SK-N-MC (cell line): ENCODE results near the gene GPRC5C.
"Not testable (repeated sequence)": the region's sequence is repeated elsewhere in the genome, so short reads cannot be mapped to it uniquely, and the experiment has no call there.

Experiments
- DNase-seq: peaks from one replicate; pipeline ENCODE4 v3.0.0-alpha.2; 2011; ENCODE audit warnings: low read depth, low spot score
- H3K27ac ChIP-seq: fragments of 200-600 bp; sonication (generic); 2 replicates; pipeline ENCODE4 v1.5.1; 2016; ENCODE audit warnings: mixed run types
- H3K36me3 ChIP-seq: fragments of 200-600 bp; sonication (generic); 2 replicates; pipeline ENCODE4 v1.6.1; 2017; ENCODE audit warnings: antibody characterized with exemption, low read length, mixed read lengths; ENCODE audit not compliant: insufficient read depth
- H3K4me3 ChIP-seq: fragments of 200-600 bp; sonication (generic); 2 replicates; pipeline ENCODE4 v1.5.1; 2016
- H3K9ac ChIP-seq: fragments of 200-600 bp; sonication (generic); 2 replicates; pipeline ENCODE4 v1.8.0; 2017; ENCODE audit warnings: mixed run types, mixed read lengths; ENCODE audit not compliant: insufficient read length
- H3K9me3 ChIP-seq: fragments of 200-600 bp; sonication (generic); 2 replicates; pipeline ENCODE4 v1.6.1; 2017; ENCODE audit warnings: low read depth, mild to moderate bottlenecking, antibody characterized with exemption, low read length, moderate library complexity, mixed read lengths
- EZH2 ChIP-seq: fragments of 200-600 bp; sonication (generic); IDR thresholded peaks from one replicate; pipeline ENCODE4 v1.6.1; 2017; ENCODE audit warnings: antibody characterized with exemption
- FOXP2 ChIP-seq: optimal IDR thresholded peaks from 2 replicates; pipeline ENCODE3; 2011; ENCODE audit warnings: mild to moderate bottlenecking, moderate library complexity; ENCODE audit not compliant: insufficient read depth; ENCODE audit errors: extremely low read length, control extremely low read depth
- POLR2AphosphoS5 ChIP-seq: IDR thresholded peaks from 2 replicates; pipeline ENCODE4 v1.6.1; 2012; ENCODE audit warnings: mild to moderate bottlenecking, low read depth, low read length, borderline replicate concordance

The GPRC5C gene

DNA sequence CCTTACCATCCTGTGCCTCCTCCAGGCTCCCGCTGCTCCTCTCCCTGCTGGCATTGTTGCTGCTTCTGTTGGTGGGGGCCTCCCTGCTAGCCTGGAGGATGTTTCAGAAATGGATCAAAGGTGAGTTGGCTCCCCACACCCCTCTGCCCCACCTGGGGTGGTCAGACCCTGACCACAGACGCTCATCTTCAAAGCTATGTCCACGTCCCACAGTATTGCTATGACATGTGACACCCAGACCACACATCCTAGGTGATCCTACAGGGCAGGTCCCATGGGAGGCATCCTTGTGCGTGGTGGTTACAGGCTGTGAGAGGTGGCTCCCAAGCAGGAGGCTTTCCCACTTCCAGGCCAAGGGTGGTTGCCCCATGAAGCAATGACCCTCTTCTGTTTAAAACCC is 45.5 kb downstream of the GPRC5C start:
- TF ChIP-seq FOXP2 = no peak
- TF ChIP-seq EZH2 = no peak
- TF ChIP-seq POLR2AphosphoS5 = no peak

DNA sequence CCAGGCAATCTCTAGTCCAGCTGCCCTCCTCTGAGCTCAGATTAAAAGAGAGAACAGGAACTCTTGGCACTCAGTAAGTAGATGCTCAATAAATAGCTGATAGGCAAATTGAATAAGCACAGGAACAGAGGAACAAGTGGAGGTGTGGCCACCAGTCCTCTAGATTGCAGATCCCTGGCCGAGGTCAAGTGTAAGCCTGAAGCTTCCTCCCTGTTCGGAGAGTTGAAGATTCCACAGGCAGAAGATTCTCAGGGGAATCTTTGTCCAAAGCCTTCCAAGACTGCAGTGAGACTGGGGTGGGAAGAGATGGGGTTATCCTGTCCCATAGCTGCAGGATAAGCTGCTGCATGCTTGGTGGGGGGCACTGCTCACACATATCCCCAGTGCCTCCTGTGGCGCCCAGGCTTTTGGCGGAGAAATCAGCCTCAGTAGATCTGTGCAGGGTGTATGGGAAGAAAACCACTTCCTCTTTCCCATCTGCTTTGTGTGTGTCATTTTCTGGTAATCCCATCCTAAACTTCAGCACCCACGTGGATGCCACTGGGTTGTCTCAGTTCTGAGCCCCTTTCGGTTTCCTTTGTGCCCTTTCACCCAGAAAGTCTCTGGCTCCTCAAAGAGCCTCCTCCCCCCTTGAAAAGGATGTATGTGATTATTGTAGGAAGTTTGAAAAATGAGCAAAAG is 46.7 kb downstream of the GPRC5C start:
- Histone ChIP-seq H3K9me3 (no peaks in the 10 kb centered on the region), H3K36me3 (no peaks in the 10 kb centered on the region), H3K4me3 (no peak overlapping the region), H3K27ac (no peak overlapping the region), H3K9ac (no peak overlapping the region)
- DNase-seq = no peak
- TF ChIP-seq FOXP2 (no peak), POLR2AphosphoS5 (no peak), EZH2 (no peak)

More for the DNA sequence above, 45.5 kb downstream of the GPRC5C start:
- no peak for DNase-seq
- Histone ChIP-seq H3K9ac (no peak overlapping the region), H3K27ac (no peak overlapping the region), H3K4me3 (no peak overlapping the region), H3K36me3 (no peaks in the 10 kb centered on the region), H3K9me3 (no peaks in the 10 kb centered on the region)

DNA sequence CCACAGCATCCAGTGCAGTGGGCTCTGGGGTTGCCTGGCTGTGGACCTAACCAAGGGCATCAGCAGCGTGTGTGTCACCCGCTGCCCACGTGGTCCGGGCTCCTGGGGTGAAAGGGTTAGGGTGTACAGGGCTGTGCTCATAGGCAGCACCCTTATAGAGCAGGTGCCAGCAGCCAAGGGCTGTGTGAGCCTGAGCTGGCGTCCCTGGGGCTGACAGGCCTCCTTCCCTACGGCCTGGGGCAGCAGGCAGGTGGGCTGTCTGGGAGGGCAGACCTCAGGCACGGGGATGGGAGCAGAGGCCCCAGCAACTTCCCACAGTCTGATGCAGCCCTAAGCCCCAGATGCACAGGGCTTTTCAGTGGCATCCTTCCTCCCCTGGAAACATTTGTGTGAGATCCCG is 48.4 kb downstream of the GPRC5C start:
- Histone ChIP-seq H3K9ac (no peak overlapping the region), H3K4me3 (no peak overlapping the region), H3K36me3 (no peaks in the 10 kb centered on the region), H3K9me3 (no peaks in the 10 kb centered on the region), H3K27ac (no peak overlapping the region)
- TF ChIP-seq POLR2AphosphoS5 (no peak), EZH2 (no peak), FOXP2 (no peak)
- no peak for DNase-seq

DNA sequence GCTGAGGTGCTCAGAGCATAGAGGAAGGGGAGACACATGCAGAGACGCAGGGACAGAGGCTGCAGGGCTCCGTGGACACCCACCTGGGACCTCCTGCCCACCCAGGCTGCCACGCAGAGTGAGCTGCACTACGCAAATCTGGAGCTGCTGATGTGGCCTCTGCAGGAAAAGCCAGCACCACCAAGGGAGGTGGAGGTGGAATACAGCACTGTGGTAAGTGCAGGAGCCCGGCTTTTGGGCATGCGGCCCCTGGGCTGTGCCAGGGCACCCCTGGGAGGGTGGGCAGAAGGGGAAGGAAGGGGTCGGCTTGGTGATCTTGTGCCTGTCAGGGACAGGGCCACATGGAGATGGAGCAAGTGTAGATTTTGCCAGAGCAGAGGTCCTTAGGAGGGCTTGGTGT is 49.7 kb downstream of the GPRC5C start:
- no peak overlapping the region for H3K4me3 ChIP-seq
- H3K36me3 ChIP-seq = no peaks in the 10 kb centered on the region
- no peak overlapping the region for H3K27ac ChIP-seq
- no peak overlapping the region for H3K9ac ChIP-seq
- no peaks in the 10 kb centered on the region for H3K9me3 ChIP-seq
- no peak for DNase-seq
- TF ChIP-seq FOXP2 = no peak
- TF ChIP-seq EZH2 = no peak
- no peak for TF ChIP-seq POLR2AphosphoS5

DNA sequence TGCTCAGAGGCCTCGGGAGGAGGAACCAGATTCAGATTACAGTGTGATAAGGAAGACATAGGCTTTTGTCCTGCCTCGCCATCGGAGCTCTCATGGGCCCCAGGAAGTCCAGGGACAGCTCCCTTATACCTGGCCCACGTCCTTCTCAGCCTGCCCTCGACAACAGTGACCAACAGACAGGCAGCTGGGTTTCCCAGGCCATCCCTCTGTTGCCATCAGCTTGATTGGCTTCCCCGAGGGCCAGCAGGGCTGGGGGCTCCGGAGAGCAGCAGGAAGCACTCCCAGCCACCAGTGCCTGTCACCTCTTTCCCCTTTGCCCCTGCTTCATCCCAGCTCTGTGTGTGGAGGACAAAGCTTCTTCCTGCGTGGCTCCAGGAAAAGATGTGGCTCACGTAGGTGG is 52.2 kb downstream of the GPRC5C start:
- Histone ChIP-seq H3K27ac (no peak overlapping the region), H3K36me3 (no peaks in the 10 kb centered on the region), H3K9me3 (no peaks in the 10 kb centered on the region), H3K9ac (no peak overlapping the region), H3K4me3 (no peak overlapping the region)
- no peak for TF ChIP-seq FOXP2
- no peak for TF ChIP-seq POLR2AphosphoS5
- TF ChIP-seq EZH2 = no peak
- DNase-seq = no peak

DNA sequence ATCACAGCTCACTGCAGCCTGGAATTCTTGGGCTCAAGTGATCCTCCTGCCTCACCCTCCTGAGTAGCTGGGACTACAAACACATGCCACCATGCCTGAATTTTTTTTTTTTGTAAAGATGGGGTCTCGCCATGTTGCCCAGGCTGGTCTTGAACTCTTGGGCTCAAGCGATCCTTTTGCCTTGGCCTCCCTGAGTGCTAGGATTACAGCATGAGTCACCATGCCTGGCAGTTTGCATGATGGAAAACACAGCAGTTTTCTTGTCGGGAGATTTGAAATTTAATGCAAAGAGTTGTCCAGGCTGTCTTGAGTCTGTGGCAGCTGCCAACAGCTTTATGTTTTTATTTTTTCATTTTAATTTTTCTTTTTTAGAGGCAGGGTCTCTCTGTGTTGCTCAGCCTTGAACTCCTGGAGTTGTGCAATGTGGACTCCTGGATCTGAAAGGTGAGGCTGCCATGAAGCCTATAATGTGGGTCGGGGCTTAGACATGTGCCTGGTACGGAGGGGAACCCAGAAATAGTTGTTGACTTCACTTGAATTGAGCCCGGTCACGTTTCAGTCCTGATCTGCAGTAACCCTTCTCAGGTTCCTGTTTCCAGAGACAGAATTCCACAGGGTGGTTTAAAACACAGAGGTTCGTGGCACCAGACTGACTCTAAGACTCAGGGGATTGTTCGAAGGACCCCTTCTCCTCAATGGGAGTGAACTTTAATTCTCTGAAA is 53.3 kb downstream of the GPRC5C start:
- Histone ChIP-seq H3K27ac (no peak overlapping the region), H3K36me3 (no peaks in the 10 kb centered on the region), H3K9ac (no peak overlapping the region), H3K9me3 (no peaks in the 10 kb centered on the region), H3K4me3 (no peak overlapping the region)
- DNase-seq = no peak
- TF ChIP-seq EZH2 (no peak), POLR2AphosphoS5 (no peak), FOXP2 (no peak)

DNA sequence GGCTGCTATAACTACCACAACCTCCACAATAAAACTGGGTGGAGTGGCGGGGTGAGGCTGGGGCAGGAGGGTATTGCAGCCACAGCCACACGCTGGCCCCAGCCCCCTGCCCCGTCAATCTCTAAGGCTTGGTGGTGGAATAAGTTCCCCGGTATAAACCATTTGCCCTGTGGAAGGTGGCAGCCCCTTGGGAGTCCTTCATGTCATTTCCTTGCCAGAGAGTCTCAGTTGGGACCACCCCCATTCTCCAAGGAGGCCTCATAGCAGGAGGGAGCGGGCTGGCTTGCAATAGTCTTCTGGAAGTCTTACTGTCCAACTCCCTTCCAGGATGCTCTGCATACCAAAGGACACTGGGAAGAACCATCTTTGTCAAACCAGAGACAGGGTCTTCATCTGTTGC is 54.0 kb downstream of the GPRC5C start:
- no peaks in the 10 kb centered on the region for H3K9me3 ChIP-seq
- H3K9ac ChIP-seq = no peak overlapping the region
- no peak for DNase-seq
- no peak overlapping the region for H3K4me3 ChIP-seq
- TF ChIP-seq EZH2 (no peak), POLR2AphosphoS5 (no peak), FOXP2 (no peak)
- H3K27ac ChIP-seq = no peak overlapping the region
- H3K36me3 ChIP-seq = no peaks in the 10 kb centered on the region

DNA sequence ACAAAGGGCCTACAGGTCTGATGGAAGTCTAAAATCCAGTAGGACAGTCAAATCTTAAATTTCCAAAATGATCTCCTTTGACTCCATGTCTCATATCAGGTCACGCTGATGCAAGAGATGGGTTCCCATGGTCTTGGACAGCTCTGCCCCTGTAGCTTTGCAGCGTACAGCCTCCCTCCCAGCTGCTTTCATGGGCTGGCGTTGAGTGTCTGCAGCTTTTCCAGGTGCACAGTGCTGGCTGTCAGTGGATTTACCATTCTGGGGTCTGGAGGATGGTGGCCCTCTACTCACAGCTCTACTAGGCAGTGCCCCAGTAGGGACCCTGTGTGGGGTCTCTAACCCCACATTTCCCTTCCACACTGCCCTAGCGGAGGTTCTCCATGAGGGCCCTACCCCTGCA is 56.4 kb downstream of the GPRC5C start:
- not testable (repeated sequence) for H3K9ac ChIP-seq, H3K36me3 ChIP-seq, DNase-seq, H3K9me3 ChIP-seq, H3K27ac ChIP-seq, H3K4me3 ChIP-seq

DNA sequence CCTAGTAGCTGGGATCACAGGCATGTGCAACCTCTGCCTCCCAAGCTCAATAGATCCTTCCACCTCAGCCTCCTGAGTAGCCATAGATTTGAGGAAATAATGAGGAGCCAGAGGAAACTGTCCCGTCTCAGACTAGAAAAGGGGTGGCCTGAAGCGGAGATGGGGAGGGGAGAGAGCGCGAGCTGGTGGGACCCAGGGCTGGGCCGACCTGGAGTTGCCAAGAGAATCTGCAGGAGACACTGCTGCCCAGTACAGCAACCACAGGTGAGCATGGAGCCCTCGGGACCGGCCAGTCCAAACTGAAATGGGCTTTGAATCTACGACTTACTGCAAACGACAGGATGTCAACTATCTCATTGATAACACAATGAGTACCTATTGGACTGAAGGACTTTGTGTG is 58.8 kb downstream of the GPRC5C start:
- H3K4me3 ChIP-seq = no peak overlapping the region
- no peak overlapping the region for H3K9ac ChIP-seq
- no peak for TF ChIP-seq POLR2AphosphoS5
- TF ChIP-seq EZH2 = no peak
- TF ChIP-seq FOXP2 = no peak
- no peaks in the 10 kb centered on the region for H3K9me3 ChIP-seq
- DNase-seq = no peak
- H3K36me3 ChIP-seq = no peaks in the 10 kb centered on the region
- no peak overlapping the region for H3K27ac ChIP-seq
